NB4 (cell line): ENCODE data around the gene SRGAP3.

ENCODE experiments used
- DNase-seq: peaks from one replicate; pipeline ENCODE4 v3.0.0; 2010; ENCODE audit warnings: low read depth
- H3K4me3 ChIP-seq: one replicate; pipeline ENCODE4 v1.5.1; 2011; ENCODE audit warnings: mild to moderate bottlenecking, low read depth, low read length, moderate library complexity
- CTCF ChIP-seq: IDR thresholded peaks from one replicate; pipeline ENCODE4 v1.5.1; 2012; ENCODE audit warnings: low read depth, low read length
- MAX ChIP-seq: IDR thresholded peaks from 2 replicates; pipeline ENCODE4 v1.6.1; 2011; ENCODE audit warnings: low read depth, low read length
- MYC ChIP-seq: IDR thresholded peaks from 2 replicates; pipeline ENCODE4 v1.6.1; 2011; ENCODE audit warnings: low read depth, low read length
- POLR2A ChIP-seq: IDR thresholded peaks from 2 replicates; pipeline ENCODE4 v1.6.1; 2011; ENCODE audit warnings: mild to moderate bottlenecking; ENCODE audit not compliant: insufficient read length; ENCODE audit errors: extremely low read depth

The SRGAP3 gene

GRCh38 chr3:9033867-9034266 is 215.6 kb downstream of the SRGAP3 start:
- DNase-seq: no peak
- TF ChIP-seq MAX: no peak
- no peak for TF ChIP-seq CTCF
- TF ChIP-seq MYC: no peak
- TF ChIP-seq POLR2A: no peak
- H3K4me3 ChIP-seq: no peak overlapping the region

- TF ChIP-seq POLR2A: no peak
- TF ChIP-seq MYC: no peak
- no peak for TF ChIP-seq CTCF
- no peak for TF ChIP-seq MAX
- no peak overlapping the region for H3K4me3 ChIP-seq
- DNase-seq: no peak
These were observed 217.1 kb downstream of the SRGAP3 start for GRCh38 chr3:9032231-9032777.

- no peak overlapping the region for H3K4me3 ChIP-seq
- TF ChIP-seq MYC: no peak
- TF ChIP-seq MAX: no peak
- TF ChIP-seq POLR2A: no peak
- TF ChIP-seq CTCF: no peak
- DNase-seq: no peak
These were observed 219.4 kb downstream of the SRGAP3 start for GRCh38 chr3:9030034-9030433.

GRCh38 chr3:9028134-9028533 is 221.3 kb downstream of the SRGAP3 start:
- TF ChIP-seq MAX: no peak
- no peak for TF ChIP-seq POLR2A
- TF ChIP-seq CTCF: no peak
- no peak for DNase-seq
- no peak overlapping the region for H3K4me3 ChIP-seq

DNA sequence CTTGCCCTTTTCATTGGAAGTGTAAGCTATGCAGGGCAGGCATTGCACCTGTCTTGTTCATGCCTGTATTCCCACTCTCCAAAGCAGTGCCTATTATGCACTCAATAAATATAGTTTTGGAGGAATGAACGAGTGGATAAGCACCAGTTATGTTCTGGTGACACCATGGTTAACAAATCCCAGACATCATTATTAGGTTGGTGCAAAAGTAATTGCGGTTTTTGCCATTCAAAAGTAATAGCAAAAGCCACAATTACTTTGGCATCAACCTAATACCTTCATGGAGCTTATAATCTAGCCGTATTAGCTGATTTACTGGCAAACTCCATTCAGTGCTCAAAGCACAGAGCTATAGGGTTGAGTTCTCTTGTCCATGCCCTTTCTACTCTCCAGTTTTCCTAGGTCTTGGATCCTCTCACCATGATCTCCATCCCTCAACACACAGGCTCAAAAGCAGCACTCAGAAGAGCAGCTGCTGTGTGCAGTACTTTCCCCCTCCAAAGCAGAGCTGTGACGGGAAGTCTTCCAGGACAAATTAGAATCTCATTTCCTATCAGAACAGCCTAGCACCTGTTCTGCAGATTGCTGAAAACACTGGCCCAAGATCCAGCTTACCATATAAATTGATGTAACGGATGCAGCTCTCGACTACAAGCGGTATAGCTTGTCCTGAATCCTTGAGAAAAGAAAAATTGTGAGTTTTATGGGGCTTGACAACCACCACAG is 223.0 kb downstream of the SRGAP3 start:
- TF ChIP-seq MAX: no peak
- no peak for TF ChIP-seq CTCF
- TF ChIP-seq MYC: no peak
- TF ChIP-seq POLR2A: no peak
- no peak for DNase-seq
- no peak overlapping the region for H3K4me3 ChIP-seq

- H3K4me3 ChIP-seq: no peak overlapping the region
- TF ChIP-seq CTCF: no peak
- no peak for TF ChIP-seq POLR2A
- no peak for TF ChIP-seq MAX
- no peak for TF ChIP-seq MYC
- no peak for DNase-seq
These were observed 225.1 kb downstream of the SRGAP3 start for GRCh38 chr3:9024341-9024740.
